Activated T-cell treated with anti-CD3 and anti-CD28 coated beads, Interleukin-2, amount 50 U/mL, for 4 hours (primary cell): ENCODE measurements around the gene KIAA0319L. TPM values are rescaled to one million over a fixed set of nuclear protein-coding genes. Genes with fewer than 3 reads are reported as not detected.

Experiments used
- ATAC-seq, 2 donors: fragments of 200-7000 bp; cut with Tn5 transposase; one replicate each; pipeline ENCODE4 v1.10.0; 2021
- DNase-seq: peaks from one replicate; pipeline ENCODE4 v3.0.0-alpha.2; 2020
- H3K27me3 Mint-ChIP-seq: one replicate; pipeline ENCODE4 v1.8.0; 2021; ENCODE audit warnings: low read depth, mixed read lengths
- H3K36me3 Mint-ChIP-seq: one replicate; pipeline ENCODE4 v1.8.0; 2022; ENCODE audit warnings: mixed read lengths; ENCODE audit not compliant: insufficient read depth
- H3K4me1 Mint-ChIP-seq: one replicate; pipeline ENCODE4 v1.8.0; 2021; ENCODE audit warnings: low read depth, mixed read lengths
- H3K4me3 Mint-ChIP-seq: one replicate; pipeline ENCODE4 v1.8.0; 2021; ENCODE audit warnings: mild to moderate bottlenecking, moderate library complexity, mixed read lengths
- H3K9me3 Mint-ChIP-seq: one replicate; pipeline ENCODE4 v1.8.0; 2021; ENCODE audit warnings: mixed read lengths
- total RNA-seq, 3 donors: library from RNA; stranded (reverse); gene quantifications; one replicate each; pipeline ENCODE4 v1.2.1, GENCODE V29; 2021

KIAA0319L gene
- total RNA-seq, 3 donors from 2014 or later = 16.4 to 19.2 (median 17.4) TPM

DNA sequence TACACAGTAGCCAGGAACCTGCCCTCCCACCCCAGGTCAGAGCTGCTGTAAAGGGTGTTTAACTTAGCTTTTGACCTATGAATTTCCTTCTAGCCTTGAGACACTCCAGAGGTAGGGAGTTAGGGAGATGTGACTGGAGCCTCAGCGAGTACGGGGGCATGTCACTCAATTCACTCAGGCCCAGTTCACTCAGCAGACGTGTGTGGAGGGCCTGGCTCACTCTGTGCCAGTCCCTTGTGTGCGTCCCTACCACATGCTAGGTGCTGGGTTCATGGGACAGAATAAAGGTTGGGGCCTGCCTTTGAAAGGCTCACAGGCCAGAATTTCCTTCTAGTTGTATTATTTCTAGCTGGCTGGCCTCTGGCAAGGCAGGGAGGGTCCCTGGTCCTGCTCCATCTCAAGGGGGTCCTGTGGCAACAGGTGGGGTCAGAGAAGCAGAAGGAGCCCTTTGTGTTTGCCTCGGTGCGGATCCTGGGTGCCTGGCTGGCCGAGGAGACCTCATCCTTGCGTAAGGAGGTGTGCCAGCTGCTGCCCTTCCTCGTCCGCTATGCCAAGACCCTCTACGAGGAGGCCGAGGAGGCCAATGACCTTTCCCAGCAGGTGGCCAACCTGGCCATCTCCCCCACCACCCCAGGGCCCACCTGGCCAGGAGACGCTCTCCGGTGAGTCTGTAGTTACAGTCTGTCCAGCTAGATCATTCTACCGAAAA is 4.9 kb upstream of the KIAA0319L start:
- no peaks in the 10 kb centered on the region for H3K27me3 Mint-ChIP-seq
- DNase-seq = no peak
- H3K4me1 Mint-ChIP-seq = peaks cover 28% of the 10 kb centered on the region
- ATAC-seq = no peak
- H3K36me3 Mint-ChIP-seq = peaks cover 12% of the 10 kb centered on the region
- H3K9me3 Mint-ChIP-seq = no peaks in the 10 kb centered on the region
- H3K4me3 Mint-ChIP-seq = no peak overlapping the region

DNA sequence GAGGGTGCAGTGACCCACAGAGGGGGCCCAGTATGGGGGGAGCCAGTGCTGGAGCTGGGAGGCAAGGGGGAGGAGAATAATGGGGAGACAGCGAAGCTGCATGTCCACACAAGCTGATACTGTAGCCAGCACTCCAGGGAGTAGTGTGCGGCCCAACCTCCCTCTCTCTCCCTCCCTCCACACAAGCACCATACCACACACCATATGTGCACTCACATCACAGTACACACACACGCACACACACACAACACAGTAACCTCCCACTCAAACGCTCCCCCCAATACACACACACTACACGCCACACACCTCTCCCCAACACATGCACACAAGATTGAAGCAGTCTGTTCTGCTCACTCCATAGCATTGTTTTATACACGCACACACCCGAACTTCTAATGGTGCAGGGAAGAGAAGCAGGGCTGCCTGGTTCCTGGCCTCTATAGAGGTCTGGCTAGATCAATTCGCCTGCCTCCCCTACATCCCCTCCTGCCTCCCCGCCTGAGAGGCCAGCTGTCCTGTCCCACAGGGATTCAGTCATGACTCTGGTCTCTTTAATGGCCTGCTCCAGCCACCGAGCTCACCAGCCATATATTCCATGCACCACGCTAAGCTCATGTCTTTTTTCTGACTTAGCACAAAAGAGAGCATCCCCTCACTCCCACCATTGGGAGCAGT is 4.2 kb upstream of the KIAA0319L start:
- Mint-ChIP-seq H3K36me3 (peaks cover 9% of the 10 kb centered on the region), H3K4me1 (peaks cover 31% of the 10 kb centered on the region), H3K27me3 (no peaks in the 10 kb centered on the region), H3K4me3 (no peak overlapping the region), H3K9me3 (no peaks in the 10 kb centered on the region)
- DNase-seq = no peak
- ATAC-seq = no peak

DNA sequence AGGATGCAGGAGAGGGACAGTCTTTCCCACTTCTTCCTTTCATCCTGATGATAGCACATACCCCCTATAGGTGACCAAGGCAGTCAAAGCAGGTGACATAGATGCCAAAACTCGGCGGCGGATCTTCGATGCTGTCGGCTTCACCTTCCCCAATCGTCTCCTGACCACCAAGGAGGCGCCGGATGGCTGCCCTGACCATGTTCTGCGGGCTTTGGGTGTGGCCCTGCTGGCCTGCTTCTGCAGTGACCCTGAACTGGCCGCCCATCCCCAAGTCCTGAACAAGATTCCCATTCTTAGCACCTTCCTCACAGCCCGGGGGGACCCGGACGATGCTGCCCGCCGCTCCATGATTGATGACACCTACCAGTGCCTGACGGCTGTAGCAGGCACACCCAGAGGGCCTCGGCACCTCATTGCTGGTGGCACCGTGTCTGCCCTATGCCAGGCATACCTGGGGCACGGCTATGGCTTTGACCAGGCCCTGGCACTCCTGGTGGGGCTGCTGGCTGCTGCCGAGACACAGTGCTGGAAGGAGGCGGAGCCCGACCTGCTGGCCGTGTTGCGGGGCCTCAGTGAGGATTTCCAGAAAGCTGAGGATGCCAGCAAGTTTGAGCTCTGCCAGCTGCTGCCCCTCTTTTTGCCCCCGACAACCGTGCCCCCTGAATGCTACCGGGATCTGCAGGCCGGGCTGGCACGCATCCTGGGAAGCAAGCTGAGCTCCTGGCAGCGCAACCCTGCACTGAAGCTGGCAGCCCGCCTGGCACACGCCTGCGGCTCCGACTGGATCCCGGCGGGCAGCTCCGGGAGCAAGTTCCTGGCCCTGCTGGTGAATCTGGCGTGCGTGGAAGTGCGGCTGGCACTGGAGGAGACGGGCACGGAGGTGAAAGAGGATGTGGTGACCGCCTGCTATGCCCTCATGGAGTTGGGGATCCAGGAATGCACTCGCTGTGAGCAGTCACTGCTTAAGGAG is 3.3 kb upstream of the KIAA0319L start:
- H3K9me3 Mint-ChIP-seq = no peaks in the 10 kb centered on the region
- DNase-seq (no peak), ATAC-seq (no peak)
- peaks cover 9% of the 10 kb centered on the region for H3K36me3 Mint-ChIP-seq
- H3K4me1 Mint-ChIP-seq = peaks cover 40% of the 10 kb centered on the region
- no peak overlapping the region for H3K4me3 Mint-ChIP-seq
- H3K27me3 Mint-ChIP-seq = no peaks in the 10 kb centered on the region

DNA sequence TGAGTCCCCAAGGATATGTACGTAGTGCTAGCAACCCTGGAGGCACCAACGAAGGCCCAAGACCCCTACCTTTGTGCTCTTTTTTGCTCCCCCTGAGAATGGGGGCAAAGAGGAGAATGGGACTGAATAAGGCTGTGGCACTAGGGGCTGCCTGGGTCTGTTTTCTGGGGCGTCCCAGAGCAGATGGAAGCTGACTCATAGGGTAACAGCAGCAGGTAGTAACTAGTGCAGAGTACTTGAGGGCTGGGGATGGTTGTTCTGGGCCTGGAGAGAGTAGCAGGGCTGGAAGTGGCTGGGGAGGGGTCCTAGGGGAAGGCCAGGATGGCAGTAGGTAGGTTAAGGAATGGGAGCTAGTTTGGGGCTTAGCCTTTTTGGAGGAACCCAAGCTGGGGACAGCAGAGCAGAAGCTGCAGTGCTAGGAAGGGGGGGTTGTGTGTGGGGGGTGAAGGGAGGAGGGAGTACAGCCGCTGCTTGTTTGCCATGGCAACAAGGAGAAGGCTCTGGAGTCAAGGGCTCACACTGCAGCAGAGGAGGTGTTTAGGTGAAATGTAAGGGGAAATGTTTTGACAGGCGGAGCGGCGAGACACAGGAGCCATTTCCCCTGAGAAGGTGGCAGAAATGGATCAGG is 2.2 kb upstream of the KIAA0319L start:
- H3K9me3 Mint-ChIP-seq = no peaks in the 10 kb centered on the region
- DNase-seq (no peak), ATAC-seq (peak; percentile 12 to 16)
- no peaks in the 10 kb centered on the region for H3K27me3 Mint-ChIP-seq
- peaks cover 5% of the 10 kb centered on the region for H3K36me3 Mint-ChIP-seq
- H3K4me1 Mint-ChIP-seq = peaks cover 45% of the 10 kb centered on the region
- H3K4me3 Mint-ChIP-seq = peak overlapping the region; percentile 39

DNA sequence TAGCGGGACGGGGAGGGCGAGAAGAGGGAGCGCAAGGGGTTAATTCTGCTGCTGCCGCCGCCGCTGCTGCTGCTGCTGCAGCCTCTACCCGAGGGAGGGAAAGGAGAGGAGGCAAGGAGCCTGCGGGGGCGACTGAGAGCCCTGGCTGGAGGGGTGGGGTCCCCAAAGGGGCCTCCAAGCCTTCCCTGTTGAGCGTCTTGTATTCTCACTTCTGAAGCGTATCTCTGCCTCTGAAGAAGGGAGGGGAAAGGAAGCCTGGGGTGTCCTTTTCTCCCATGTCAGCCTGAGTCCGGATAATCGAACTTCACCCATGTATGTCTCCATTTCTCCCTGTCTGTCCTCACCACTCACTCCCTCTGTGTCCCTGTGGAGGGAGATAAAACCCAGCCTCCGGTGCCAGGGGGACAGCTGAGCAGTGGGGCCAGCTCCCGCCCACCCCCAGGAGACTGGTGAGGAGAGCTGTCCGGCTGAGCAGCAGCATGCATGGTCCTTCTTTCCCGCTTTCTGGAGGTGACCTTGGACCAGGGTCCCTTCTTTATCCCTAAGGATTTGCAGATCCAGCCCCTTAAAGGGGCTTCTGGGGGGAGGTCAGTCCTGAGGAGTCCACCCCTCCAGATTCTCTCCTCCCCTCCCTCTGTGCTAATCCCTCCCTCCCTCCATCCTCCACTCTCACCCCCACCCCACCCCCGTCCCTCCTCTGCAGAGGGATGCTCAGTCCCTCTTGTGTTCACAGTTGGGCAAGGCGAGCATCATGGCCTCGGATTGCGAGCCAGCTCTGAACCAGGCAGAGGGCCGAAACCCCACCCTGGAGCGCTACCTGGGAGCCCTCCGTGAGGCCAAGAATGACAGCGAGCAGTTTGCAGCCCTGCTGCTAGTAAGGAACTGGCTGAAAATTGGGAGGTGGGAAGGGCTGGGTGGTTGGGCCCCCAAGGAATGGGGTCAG is 1.4 kb upstream of the KIAA0319L start:
- ATAC-seq = no peak
- Mint-ChIP-seq H3K27me3 (no peaks in the 10 kb centered on the region), H3K4me3 (peak overlapping the region; percentile 98), H3K36me3 (peaks cover 1% of the 10 kb centered on the region), H3K9me3 (no peaks in the 10 kb centered on the region), H3K4me1 (peaks cover 45% of the 10 kb centered on the region)
- DNase-seq = no peak

DNA sequence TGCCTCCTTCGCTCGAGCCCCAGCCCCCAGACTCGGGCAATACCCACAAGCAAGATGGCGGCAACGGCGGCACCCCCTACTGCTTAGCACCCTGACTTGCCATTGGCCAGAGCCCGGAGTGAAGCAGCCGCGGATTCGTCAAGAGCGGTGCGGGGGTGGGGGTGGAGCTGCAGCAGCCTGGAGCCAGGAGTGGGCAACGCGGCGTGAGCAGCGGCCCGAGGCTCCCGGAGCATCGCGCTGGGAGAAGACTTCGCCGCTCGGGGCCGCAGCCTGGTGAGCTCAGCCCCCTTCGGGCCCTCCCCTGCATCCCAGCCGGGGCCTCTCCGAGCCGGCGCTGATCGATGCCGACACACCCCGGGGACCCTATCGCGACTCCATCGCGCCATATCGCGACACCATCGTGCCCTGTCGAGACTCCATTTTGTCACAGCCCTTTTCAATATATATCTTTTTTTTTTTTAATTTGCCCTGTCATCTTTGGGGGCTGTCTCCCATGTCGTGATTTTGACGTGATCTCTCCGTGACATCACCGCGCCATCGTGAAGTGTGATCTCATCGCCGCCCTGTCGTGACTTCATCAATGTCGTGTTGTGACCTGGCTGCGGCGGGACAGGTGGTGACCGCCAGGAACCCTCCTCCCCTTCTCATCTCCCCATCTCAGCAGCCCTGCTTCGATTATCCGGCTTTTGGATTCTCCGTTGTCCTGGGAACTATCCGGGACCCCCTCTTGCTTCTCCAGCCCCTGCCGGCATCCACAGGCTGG is 589 bp upstream of the KIAA0319L start, which contains the start of gene NCDN:
NCDN (plus strand) TSS at position 189 of the 763 bp plus-strand sequence; CDS start at position 581, 392 bp downstream.
- peaks cover 4% of the 10 kb centered on the region for H3K36me3 Mint-ChIP-seq
- DNase-seq = peak; percentile 94

DNA sequence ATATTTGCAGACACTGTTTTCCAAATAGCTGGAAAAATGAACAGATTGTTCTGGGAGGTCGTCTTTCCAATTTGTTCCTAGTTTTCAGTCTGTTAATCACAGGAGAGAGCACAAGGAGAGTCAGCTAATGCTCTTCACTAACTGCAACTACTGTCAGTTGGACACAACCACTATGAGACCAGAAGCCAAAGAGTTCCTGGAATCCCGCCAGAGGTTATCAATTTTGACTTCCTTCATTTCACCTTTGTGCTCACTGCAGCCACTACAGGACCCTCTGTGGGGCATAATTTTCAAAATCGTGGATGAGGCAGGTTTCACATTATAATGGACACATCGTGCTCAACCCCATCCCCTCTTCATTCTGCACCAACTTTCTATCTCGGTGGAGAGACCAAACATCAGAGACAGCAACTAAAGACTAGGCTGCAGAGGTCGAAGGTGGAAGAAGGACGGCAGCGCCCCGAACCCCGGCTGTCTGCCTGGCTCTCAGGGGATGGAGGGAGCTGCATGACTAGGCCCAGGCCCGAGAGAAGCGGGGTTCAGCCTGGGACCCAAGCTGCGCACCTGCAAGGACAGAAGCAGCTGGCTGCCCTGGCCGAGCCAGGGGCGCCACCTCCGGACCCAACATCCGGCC is 602 bp downstream of the KIAA0319L start:
- DNase-seq = no peak
- peak in 1 of 2 donors; percentile 0 for ATAC-seq
- Mint-ChIP-seq H3K27me3 (no peaks in the 10 kb centered on the region), H3K4me3 (peak overlapping the region; percentile 98), H3K36me3 (peaks cover 15% of the 10 kb centered on the region), H3K9me3 (no peaks in the 10 kb centered on the region), H3K4me1 (peaks cover 48% of the 10 kb centered on the region)

More for the DNA sequence above, 589 bp upstream of the KIAA0319L start, which contains the start of gene NCDN:
- ATAC-seq = peak; percentile 89
- Mint-ChIP-seq H3K4me1 (peaks cover 49% of the 10 kb centered on the region), H3K9me3 (no peaks in the 10 kb centered on the region), H3K4me3 (peak within 1 kb of the TSS; percentile 98), H3K27me3 (no peaks in the 10 kb centered on the region)

DNA sequence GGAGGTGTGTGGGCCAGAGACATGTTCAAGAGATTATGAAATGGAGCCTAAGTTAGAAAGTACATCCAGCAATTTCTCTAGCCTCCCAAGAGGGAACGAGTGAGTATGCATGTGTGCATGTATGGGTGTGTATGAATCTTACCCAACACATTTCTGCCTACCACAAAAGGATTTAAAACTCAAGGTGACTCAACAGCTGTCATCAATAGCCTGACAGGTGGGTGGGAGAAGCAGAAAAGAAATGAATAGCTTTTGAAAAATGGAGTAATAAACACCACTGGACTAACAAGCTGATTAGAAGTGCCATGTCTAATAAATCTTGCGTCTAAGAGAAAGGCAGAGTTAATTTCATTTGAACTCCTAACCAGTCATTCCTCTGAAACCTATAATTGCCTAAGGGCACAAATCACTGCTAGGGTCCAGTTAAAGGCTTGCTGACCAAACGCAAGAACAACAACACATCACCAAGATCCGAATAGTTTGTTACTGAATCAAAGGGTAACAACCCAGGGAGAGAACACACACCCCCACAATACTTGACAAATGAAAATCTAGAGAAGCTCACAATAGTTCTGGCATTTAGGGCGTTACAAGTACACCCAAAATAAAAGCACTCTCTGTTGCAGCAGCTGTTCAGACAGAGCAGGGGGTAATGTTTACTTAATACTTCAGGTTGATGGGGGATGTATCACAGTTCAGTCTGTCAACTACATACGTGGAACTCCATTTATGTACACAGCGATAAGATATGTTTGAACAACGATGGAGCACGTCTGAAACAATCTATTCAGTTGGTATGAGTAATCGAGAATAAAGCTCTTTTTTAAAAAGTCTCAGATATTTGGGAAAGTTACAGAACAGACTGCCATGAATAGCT is 1.4 kb downstream of the KIAA0319L start:
- H3K27me3 Mint-ChIP-seq = no peaks in the 10 kb centered on the region
- H3K9me3 Mint-ChIP-seq = no peaks in the 10 kb centered on the region
- H3K4me1 Mint-ChIP-seq = peaks cover 43% of the 10 kb centered on the region
- ATAC-seq = peak; percentile 21 to 34
- DNase-seq = no peak
- H3K36me3 Mint-ChIP-seq = peaks cover 15% of the 10 kb centered on the region
- H3K4me3 Mint-ChIP-seq = peak overlapping the region; percentile 98

DNA sequence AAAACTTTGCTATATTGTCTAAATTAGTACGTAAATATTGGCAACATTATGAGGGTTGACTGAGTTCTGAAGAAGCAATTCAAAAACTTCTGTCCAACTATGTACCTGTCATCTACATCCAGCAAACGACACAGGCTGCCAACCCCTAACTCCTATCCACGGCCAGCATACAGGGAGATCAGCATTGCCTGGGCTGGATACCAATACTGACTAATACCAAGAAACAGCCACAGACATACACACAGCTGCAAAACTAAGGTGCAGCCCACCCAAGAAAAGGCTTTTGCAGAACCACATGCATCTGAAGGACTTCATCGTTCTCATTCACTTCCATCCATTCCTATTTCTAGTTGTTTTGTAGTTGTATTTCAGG is 2.0 kb downstream of the KIAA0319L start:
- no peaks in the 10 kb centered on the region for H3K27me3 Mint-ChIP-seq
- no peaks in the 10 kb centered on the region for H3K9me3 Mint-ChIP-seq
- peaks cover 43% of the 10 kb centered on the region for H3K4me1 Mint-ChIP-seq
- peak overlapping the region; percentile 98 for H3K4me3 Mint-ChIP-seq
- DNase-seq = no peak
- ATAC-seq = no peak
- peaks cover 15% of the 10 kb centered on the region for H3K36me3 Mint-ChIP-seq

DNA sequence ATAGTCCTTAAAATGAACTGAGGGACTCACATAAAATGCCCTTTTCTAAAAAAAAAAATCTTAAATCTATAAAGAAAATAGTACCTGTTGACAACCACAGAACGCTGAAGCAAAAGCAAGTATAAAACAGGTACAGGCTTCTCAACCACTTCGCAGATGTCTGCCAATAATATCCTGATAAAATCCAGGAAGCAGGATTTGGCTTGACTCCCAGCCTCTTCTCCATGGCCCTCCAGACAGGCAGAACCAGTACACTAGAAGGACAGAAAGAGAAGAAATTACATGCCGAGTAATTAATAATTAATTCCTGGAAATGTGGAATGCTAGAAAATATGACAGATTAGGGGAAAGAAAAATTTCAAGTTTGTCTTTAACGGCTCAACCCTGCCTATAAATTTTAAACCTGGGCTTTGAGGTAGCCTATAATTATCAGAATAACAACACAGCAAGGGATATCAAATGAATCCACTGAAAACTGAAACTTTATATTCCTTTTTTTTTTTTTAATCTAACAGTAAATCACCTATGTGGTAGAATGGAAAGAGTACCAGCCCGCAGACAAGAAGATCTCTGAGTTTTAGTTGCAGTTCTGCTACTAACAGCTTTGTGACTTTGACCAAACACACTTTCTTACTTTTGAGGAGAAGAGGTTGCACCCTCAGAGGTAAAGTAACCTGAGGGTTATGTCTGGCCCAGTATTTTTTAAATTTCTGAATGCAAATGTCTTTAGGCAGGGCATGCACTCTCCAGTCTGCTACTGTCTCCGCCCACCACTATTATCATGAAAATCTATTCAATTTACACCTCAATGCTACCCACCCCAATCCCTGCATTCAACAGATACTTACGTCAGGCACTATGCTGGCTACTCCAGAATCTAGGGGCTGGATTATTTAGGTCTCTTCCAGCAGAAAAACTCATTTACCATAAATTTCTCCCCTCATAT is 2.7 kb downstream of the KIAA0319L start:
- peak overlapping the region; percentile 98 for H3K4me3 Mint-ChIP-seq
- H3K4me1 Mint-ChIP-seq = peaks cover 46% of the 10 kb centered on the region
- peaks cover 19% of the 10 kb centered on the region for H3K36me3 Mint-ChIP-seq
- no peak for DNase-seq
- H3K9me3 Mint-ChIP-seq = no peaks in the 10 kb centered on the region
- ATAC-seq = no peak
- no peaks in the 10 kb centered on the region for H3K27me3 Mint-ChIP-seq

DNA sequence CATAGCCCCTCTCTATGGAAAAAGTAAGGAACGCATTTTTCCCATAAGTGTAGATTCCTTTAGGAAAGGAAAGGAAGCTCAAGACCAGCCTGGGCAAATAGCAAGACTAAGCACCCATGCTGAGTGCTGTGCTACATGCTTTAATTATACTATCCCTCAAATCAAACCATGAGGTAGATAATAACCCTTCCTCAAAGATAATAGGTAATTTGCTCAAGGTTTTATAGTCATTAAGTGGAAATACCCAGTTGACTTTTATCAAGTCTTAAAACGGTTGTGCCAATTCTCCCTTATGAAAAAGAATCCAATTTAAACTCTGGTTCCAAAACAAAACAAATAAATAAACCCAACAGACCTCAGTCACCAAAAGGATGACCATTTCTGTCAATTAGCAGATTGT is 3.4 kb downstream of the KIAA0319L start:
- peaks cover 47% of the 10 kb centered on the region for H3K4me1 Mint-ChIP-seq
- no peak for ATAC-seq
- no peak overlapping the region for H3K4me3 Mint-ChIP-seq
- H3K9me3 Mint-ChIP-seq = no peaks in the 10 kb centered on the region
- H3K27me3 Mint-ChIP-seq = no peaks in the 10 kb centered on the region
- H3K36me3 Mint-ChIP-seq = peaks cover 19% of the 10 kb centered on the region
- no peak for DNase-seq
